Fibroblast of villous mesenchyme (primary cell): ENCODE results near the gene PTPN2. TPM values are rescaled to one million over a fixed set of nuclear protein-coding genes. Genes with fewer than 3 reads are reported as not detected.

ENCODE experiments used
- DNase-seq: peaks from one replicate; pipeline ENCODE4 v3.0.0-alpha.2; 2010; ENCODE audit warnings: low read depth
- H3K4me3 ChIP-seq: 2 replicates; pipeline ENCODE4 v1.5.1; 2011; ENCODE audit warnings: low read depth, mild to moderate bottlenecking, low read length
- total RNA-seq: library from RNA; depleted of rRNA; stranded (reverse); fragments of >200 nt; gene quantifications from 2 replicates; pipeline ENCODE4 v1.2.3, GENCODE V29; 2012
- TF ChIP-seq, protein P1 (sequence below): IDR thresholded peaks from 2 replicates; pipeline ENCODE4 v1.5.1; 2012; ENCODE audit warnings: low read depth, mild to moderate bottlenecking, low read length; ENCODE audit not compliant: insufficient read depth

Gene PTPN2
- total RNA-seq, 1 donor, result 31.1 TPM

DNA sequence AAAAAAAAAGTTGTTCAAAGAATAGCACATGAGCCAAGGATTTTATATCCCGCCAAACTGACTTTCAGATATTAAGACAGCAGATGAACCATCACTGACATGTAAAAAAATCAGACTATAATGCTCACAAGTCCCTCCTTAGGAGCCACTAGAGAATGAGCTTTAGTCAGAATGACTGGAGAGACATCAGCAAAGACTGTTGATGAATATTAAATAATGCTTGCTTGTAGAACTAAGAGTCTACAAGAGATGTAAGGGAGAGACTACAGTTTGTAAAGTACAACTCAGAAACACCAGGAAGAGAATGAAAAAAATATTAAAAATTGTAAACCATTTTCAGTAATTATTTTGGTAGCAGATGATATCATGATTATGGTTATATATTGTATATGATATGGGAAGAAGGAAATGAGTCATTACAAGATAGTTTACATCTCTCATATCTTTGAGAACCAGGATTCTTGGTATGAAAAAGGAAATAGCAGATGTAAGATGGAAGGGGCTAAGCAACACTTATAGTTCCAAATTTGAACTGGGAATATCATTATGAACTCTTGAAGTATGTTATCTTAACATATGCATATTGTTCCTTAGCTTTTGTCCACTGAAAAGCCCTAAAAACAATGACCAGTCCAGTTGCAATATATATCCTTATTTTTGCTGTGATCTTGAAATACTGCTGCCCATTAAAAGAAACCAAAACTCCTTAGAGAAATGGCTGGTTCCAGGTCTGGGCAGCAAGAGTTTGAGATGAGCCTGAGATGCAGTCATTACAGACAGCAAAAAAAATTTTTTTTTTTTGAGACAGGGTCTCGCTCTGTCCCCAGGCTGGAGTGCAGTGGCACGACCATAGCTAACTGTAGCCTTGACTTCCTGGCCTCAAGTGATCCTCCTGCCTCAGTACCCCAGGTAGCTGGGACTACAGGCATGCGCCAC, 55.7 kb downstream of the PTPN2 start:
- no peak overlapping the region for H3K4me3 ChIP-seq
- TF ChIP-seq, protein P1, sequence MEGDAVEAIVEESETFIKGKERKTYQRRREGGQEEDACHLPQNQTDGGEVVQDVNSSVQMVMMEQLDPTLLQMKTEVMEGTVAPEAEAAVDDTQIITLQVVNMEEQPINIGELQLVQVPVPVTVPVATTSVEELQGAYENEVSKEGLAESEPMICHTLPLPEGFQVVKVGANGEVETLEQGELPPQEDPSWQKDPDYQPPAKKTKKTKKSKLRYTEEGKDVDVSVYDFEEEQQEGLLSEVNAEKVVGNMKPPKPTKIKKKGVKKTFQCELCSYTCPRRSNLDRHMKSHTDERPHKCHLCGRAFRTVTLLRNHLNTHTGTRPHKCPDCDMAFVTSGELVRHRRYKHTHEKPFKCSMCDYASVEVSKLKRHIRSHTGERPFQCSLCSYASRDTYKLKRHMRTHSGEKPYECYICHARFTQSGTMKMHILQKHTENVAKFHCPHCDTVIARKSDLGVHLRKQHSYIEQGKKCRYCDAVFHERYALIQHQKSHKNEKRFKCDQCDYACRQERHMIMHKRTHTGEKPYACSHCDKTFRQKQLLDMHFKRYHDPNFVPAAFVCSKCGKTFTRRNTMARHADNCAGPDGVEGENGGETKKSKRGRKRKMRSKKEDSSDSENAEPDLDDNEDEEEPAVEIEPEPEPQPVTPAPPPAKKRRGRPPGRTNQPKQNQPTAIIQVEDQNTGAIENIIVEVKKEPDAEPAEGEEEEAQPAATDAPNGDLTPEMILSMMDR, result no peak
- peak; percentile 14 for DNase-seq

DNA sequence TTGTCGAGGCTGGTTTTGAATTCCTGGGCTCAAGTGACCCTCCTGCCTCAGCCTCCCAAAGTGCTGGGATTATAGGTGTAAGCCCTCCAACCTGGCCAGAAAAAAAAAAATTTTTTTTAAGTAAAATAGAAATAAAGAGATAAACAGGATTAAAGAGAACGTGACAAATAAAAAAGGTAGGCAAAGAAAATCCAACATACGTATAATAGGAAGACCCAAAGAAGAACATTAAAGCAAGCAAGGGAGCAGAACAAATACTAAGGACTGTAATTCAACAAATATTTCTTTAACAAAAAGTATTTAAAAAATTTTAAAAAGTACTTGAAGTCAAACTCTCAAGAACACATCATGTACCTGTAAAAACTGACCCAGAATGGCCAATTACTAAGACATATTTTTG, 56.4 kb downstream of the PTPN2 start:
- no peak overlapping the region for H3K4me3 ChIP-seq
- DNase-seq, result no peak
- TF ChIP-seq, protein P1, result no peak

- DNase-seq, result no peak
- TF ChIP-seq, protein P1, result no peak
- H3K4me3 ChIP-seq, result no peak overlapping the region
Observed at GRCh38 chr18:12825230-12825629, 58.8 kb downstream of the PTPN2 start.

DNA sequence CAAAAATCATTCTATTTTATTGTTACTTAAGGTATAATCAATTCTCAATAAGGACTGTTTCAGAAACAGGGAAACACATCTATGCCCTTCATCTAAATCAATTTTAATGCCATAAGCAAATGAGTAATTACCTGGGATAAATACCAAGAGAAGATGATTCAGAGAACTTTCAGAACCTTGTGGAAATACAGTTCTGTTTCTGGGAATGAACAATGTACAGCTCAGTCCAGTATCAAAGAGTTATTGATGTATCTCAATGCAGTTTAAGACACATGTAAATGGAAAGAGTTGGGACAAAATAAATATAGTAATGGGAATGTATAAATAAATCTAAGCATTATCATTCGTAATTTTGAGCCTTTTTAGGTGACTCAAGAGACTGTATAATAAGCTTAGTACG, 60.1 kb downstream of the PTPN2 start:
- TF ChIP-seq, protein P1, result no peak
- H3K4me3 ChIP-seq, result no peak overlapping the region
- DNase-seq, result no peak

GRCh38 chr18:12821408-12821807, 62.6 kb downstream of the PTPN2 start:
- no peak overlapping the region for H3K4me3 ChIP-seq
- DNase-seq, result no peak
- TF ChIP-seq, protein P1, result no peak

DNA sequence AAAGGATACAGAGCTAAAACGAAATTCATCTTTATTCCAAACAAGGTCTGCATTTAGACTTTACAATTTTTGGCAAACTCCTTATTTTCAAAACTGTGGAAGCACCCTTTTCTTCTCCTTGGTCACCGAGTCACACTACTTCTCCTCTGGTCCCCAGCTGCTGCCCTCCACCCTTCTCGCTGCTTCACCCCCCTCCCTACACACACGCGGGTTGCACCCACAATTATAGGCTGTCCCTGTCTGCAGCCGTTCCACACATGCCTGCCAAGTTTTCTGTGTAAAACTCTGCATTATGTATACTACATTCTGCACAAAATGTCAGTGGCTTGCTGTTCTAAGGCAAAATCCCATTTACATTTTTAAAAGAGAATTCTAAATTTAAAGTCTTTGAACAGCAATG, 63.5 kb downstream of the PTPN2 start:
- DNase-seq, result no peak
- TF ChIP-seq, protein P1, result no peak
- H3K4me3 ChIP-seq, result no peak overlapping the region
